Tibial nerve (tissue), 4 donors: Measurements from ENCODE around the gene GHR. TPM values are rescaled to one million over a fixed set of nuclear protein-coding genes. Genes with fewer than 3 reads are reported as not detected.

ENCODE experiments used
- DNase-seq, 2 donors: peaks; one replicate each; pipeline ENCODE4 v3.0.0-alpha.2; 2019; ENCODE audit warnings: low spot score in 2 of 2
- H3K27ac ChIP-seq, 4 donors: fragments of 200-600 bp; sonication (generic) in 3 of 4; one replicate each; pipeline ENCODE4 v1.5.1; 2017 to 2019; ENCODE audit warnings: mild to moderate bottlenecking in 1 of 4
- H3K27me3 ChIP-seq, 2 donors: fragments of 200-600 bp; sonication (generic) in 1 of 2; one replicate each; pipeline versions ENCODE4 v1.5.1 to v1.6.0; 2017 to 2019
- H3K36me3 ChIP-seq, 3 donors: fragments of 200-600 bp; sonication (generic); one replicate each; pipeline ENCODE4 v1.5.1; 2018 to 2019
- H3K4me1 ChIP-seq, 4 donors: fragments of 200-600 bp; sonication (generic) in 3 of 4; one replicate each; pipeline ENCODE4 v1.5.1; 2017 to 2019
- H3K4me3 ChIP-seq, 4 donors: fragments of 200-600 bp; sonication (generic) in 3 of 4; one replicate each; pipeline ENCODE4 v1.5.1; 2017 to 2019; ENCODE audit warnings: mild to moderate bottlenecking in 1 of 4, moderate library complexity in 1 of 4
- H3K9me3 ChIP-seq, 4 donors: fragments of 200-600 bp; sonication (generic) in 3 of 4; one replicate each; pipeline ENCODE4 v1.5.1; 2017 to 2019
- CTCF ChIP-seq, 5 experiments: fragments of 200-600 bp in 3 of 5; fragments of 450-650 bp in 2 of 5; sonication (generic) in 3 of 5; IDR thresholded peaks; one replicate each; pipeline ENCODE4 v1.5.1; 2016 to 2019; ENCODE audit warnings: antibody characterized with exemption in 5 of 5, mild to moderate bottlenecking in 3 of 5, moderate library complexity in 2 of 5
- EP300 ChIP-seq, 2 donors: sonication (generic); formaldehyde crosslinking; IDR thresholded peaks; one replicate each; pipeline ENCODE4 v1.6.1; 2017; ENCODE audit warnings: antibody characterized with exemption in 2 of 2, mild to moderate bottlenecking in 1 of 2
- POLR2A ChIP-seq, 2 donors: fragments of 450-650 bp; IDR thresholded peaks; one replicate each; pipeline ENCODE4 v1.6.1; 2017; ENCODE audit warnings: antibody characterized with exemption in 2 of 2, mild to moderate bottlenecking in 2 of 2, moderate library complexity in 2 of 2
- WGBS, 2 donors: methylation state at CpG; one replicate each; pipeline ENCODE4 v1.1.5; 2018; 5-methylcytosine and 5-hydroxymethylcytosine counted together
- total RNA-seq, 4 donors: library from RNA; depleted of rRNA; stranded (reverse); fragments of >200 nt; gene quantifications; one replicate each; pipeline ENCODE4 v1.1.0, GENCODE V29; 2016

Gene GHR
- total RNA-seq, 4 donors from 2014 or later, result 30.2 to 39.6 (median 39.2) TPM

GRCh38 chr5:42517164-42517563 is 93.9 kb downstream of the GHR start:
- 45 to 63% methylated on average over 2 of the region's 2 CpGs for WGBS, 2 donors

GRCh38 chr5:42518595-42519221 is 95.5 kb downstream of the GHR start:
- H3K4me1 ChIP-seq, result peaks cover 0 to 73% (median 5%) of the 10 kb centered on the region in 4 donors
- H3K27ac ChIP-seq, result peak overlapping the region in 2 of 4 donors; percentile 52 to 53
- no peaks in the 10 kb centered on the region for H3K9me3 ChIP-seq
- DNase-seq, result peak in 1 of 2 donors; percentile 51
- no peak for TF ChIP-seq POLR2A (IDR thresholded peaks at IDR 0.05)
- TF ChIP-seq EP300 (IDR thresholded peaks at IDR 0.05), result peak in 1 of 2 donors; percentile 52
- no peaks in the 10 kb centered on the region for H3K27me3 ChIP-seq
- no peak overlapping the region for H3K4me3 ChIP-seq
- WGBS, 2 donors, result 61 to 62% methylated on average over 8 of the region's 8 CpGs
- no peaks in the 10 kb centered on the region for H3K36me3 ChIP-seq

More at GRCh38 chr5:42517164-42517563, 93.9 kb downstream of the GHR start:
- Histone ChIP-seq H3K9me3 (no peaks in the 10 kb centered on the region), H3K4me3 (no peak overlapping the region), H3K27ac (peak overlapping the region in 1 of 4 donors; percentile 5), H3K36me3 (no peaks in the 10 kb centered on the region), H3K4me1 (peaks cover 0 to 59% (median 5%) of the 10 kb centered on the region in 4 donors), H3K27me3 (no peaks in the 10 kb centered on the region)
- no peak for DNase-seq
- TF ChIP-seq POLR2A (IDR thresholded peaks at IDR 0.05) (no peak), EP300 (IDR thresholded peaks at IDR 0.05) (no peak), CTCF (IDR thresholded peaks at IDR 0.05) (no peak)

- H3K4me1 ChIP-seq, result peaks cover 0 to 68% (median 5%) of the 10 kb centered on the region in 4 donors
- H3K27ac ChIP-seq, result no peak overlapping the region
- no peaks in the 10 kb centered on the region for H3K36me3 ChIP-seq
- no peak for DNase-seq
- TF ChIP-seq EP300 (IDR thresholded peaks at IDR 0.05), result no peak
- no peak for TF ChIP-seq CTCF (IDR thresholded peaks at IDR 0.05)
- no peak for TF ChIP-seq POLR2A (IDR thresholded peaks at IDR 0.05)
- no peaks in the 10 kb centered on the region for H3K9me3 ChIP-seq
- no peak overlapping the region for H3K4me3 ChIP-seq
- H3K27me3 ChIP-seq, result no peaks in the 10 kb centered on the region
Observed at GRCh38 chr5:42520203-42520602, 97.0 kb downstream of the GHR start.

GRCh38 chr5:42520957-42521356 is 97.7 kb downstream of the GHR start:
- TF ChIP-seq POLR2A (IDR thresholded peaks at IDR 0.05), result no peak
- TF ChIP-seq CTCF (IDR thresholded peaks at IDR 0.05), result no peak
- no peak for TF ChIP-seq EP300 (IDR thresholded peaks at IDR 0.05)
- no peak overlapping the region for H3K27ac ChIP-seq
- DNase-seq, result no peak
- 53% methylated on average over 4 of the region's 4 CpGs for WGBS, 2 donors
- H3K4me1 ChIP-seq, result peaks cover 0 to 68% (median 5%) of the 10 kb centered on the region in 4 donors
- no peaks in the 10 kb centered on the region for H3K27me3 ChIP-seq
- H3K9me3 ChIP-seq, result no peaks in the 10 kb centered on the region
- H3K4me3 ChIP-seq, result no peak overlapping the region
- no peaks in the 10 kb centered on the region for H3K36me3 ChIP-seq

- H3K9me3 ChIP-seq, result no peaks in the 10 kb centered on the region
Observed at GRCh38 chr5:42521406-42521805, 98.2 kb downstream of the GHR start.

GRCh38 chr5:42522783-42523182 is 99.5 kb downstream of the GHR start:
- peaks cover 0 to 54% (median 5%) of the 10 kb centered on the region in 4 donors for H3K4me1 ChIP-seq
- 42 to 58% methylated on average over 1 of the region's 1 CpG for WGBS, 2 donors
- H3K27me3 ChIP-seq, result no peaks in the 10 kb centered on the region
- H3K36me3 ChIP-seq, result no peaks in the 10 kb centered on the region
- H3K9me3 ChIP-seq, result peaks cover 0 to 2% (median 0%) of the 10 kb centered on the region in 4 donors
- TF ChIP-seq EP300 (IDR thresholded peaks at IDR 0.05) (peak in 1 of 2 donors; percentile 70), POLR2A (IDR thresholded peaks at IDR 0.05) (no peak)
- no peak overlapping the region for H3K4me3 ChIP-seq
- peak overlapping the region in 2 of 4 donors; percentile 26 to 53 for H3K27ac ChIP-seq
- DNase-seq, result no peak

More at GRCh38 chr5:42521406-42521805, 98.2 kb downstream of the GHR start:
- no peaks in the 10 kb centered on the region for H3K27me3 ChIP-seq
- H3K27ac ChIP-seq, result peak overlapping the region in 1 of 4 donors; percentile 20
- WGBS, 2 donors, result 72 to 74% methylated on average over 2 of the region's 2 CpGs
- no peak for TF ChIP-seq POLR2A (IDR thresholded peaks at IDR 0.05)
- H3K36me3 ChIP-seq, result no peaks in the 10 kb centered on the region
- no peak overlapping the region for H3K4me3 ChIP-seq
- DNase-seq, result no peak
- H3K4me1 ChIP-seq, result peaks cover 0 to 68% (median 5%) of the 10 kb centered on the region in 4 donors
